Calu3 (cell line): ENCODE measurements around the gene KCTD1. TPM values are rescaled to one million over a fixed set of nuclear protein-coding genes. Genes with fewer than 3 reads are reported as not detected.

ENCODE experiments used
- BruUV-seq: library from RNA; stranded (reverse); fragments of 400-500 nt; replicated peaks from 2 replicates; lab custom pipeline; 2021; lab: Mats Ljungman, UMichigan
- CTCF ChIA-PET: fragments of 300-600 bp; sonication (Branson Sonifier 250); formaldehyde crosslinking; loops from one replicate; lab custom pipeline; 2022; ENCODE audit warnings: antibody characterized with exemption; lab: Charles Lee
- DNase-seq: peaks from one replicate; pipeline ENCODE4 v3.0.0; 2022
- H3K27ac Mint-ChIP-seq: one replicate; pipeline ENCODE4 v1.8.0; 2022; ENCODE audit warnings: mixed read lengths; ENCODE audit not compliant: unreplicated experiment
- H3K27me3 Mint-ChIP-seq: one replicate; pipeline ENCODE4 v1.8.0; 2022; ENCODE audit warnings: mixed read lengths; ENCODE audit not compliant: unreplicated experiment
- H3K36me3 Mint-ChIP-seq: one replicate; pipeline ENCODE4 v1.8.0; 2022; ENCODE audit warnings: mild to moderate bottlenecking, moderate library complexity, mixed read lengths; ENCODE audit not compliant: insufficient read depth, unreplicated experiment
- H3K4me1 Mint-ChIP-seq: one replicate; pipeline ENCODE4 v1.8.0; 2022; ENCODE audit warnings: mild to moderate bottlenecking, low read depth, mixed read lengths; ENCODE audit not compliant: unreplicated experiment
- H3K4me3 Mint-ChIP-seq: one replicate; pipeline ENCODE4 v1.8.0; 2022; ENCODE audit warnings: mild to moderate bottlenecking, low read depth, moderate library complexity, mixed read lengths; ENCODE audit not compliant: unreplicated experiment
- H3K9me3 Mint-ChIP-seq: one replicate; pipeline ENCODE4 v1.8.0; 2022; ENCODE audit warnings: low read depth, mixed read lengths; ENCODE audit not compliant: unreplicated experiment
- CTCF ChIP-seq: fragments of 200-600 bp; IDR thresholded peaks from one replicate; pipeline ENCODE4 v1.8.0; 2022; ENCODE audit warnings: antibody characterized with exemption; ENCODE audit not compliant: unreplicated experiment
- intact Hi-C: fragments of 100-400 bp; cut with micrococcal nuclease; formaldehyde crosslinking; loops from one replicate; pipeline ENCODE4 v1.10.0; 2022; ENCODE audit not compliant: unreplicated experiment
- total RNA-seq: library from RNA; stranded (reverse); gene quantifications from 2 replicates; pipeline ENCODE4 v1.2.3, GENCODE V29; 2022

Gene KCTD1
- total RNA-seq, 1 experiment from 2014 or later = 54.1 TPM

- CTCF ChIA-PET = interaction anchor here (0.6 to 1.1 kb wide), 3 partner anchors 20 to 65 kb away, joined by 3 read pairs; no protein-coding TSS in a partner anchor
- Mint-ChIP-seq H3K4me3 (peak overlapping the region; percentile 1), H3K36me3 (peaks cover 9% of the 10 kb centered on the region), H3K9me3 (peaks cover 6% of the 10 kb centered on the region), H3K4me1 (peaks cover 22% of the 10 kb centered on the region), H3K27me3 (no peaks in the 10 kb centered on the region), H3K27ac (no peak overlapping the region)
- DNase-seq = peak; percentile 23
- no peak for TF ChIP-seq CTCF
- intact Hi-C loops = no loop called here
- BruUV-seq = no TSS peak
Measured at GRCh38 chr18:26448714-26449159, 99.6 kb downstream of the KCTD1 start.

GRCh38 chr18:26443853-26444252 lies 104.5 kb downstream of the KCTD1 start:
- no peak for TF ChIP-seq CTCF
- no peak overlapping the region for H3K27ac Mint-ChIP-seq
- no TSS peak for BruUV-seq
- peaks cover 6% of the 10 kb centered on the region for H3K9me3 Mint-ChIP-seq
- CTCF ChIA-PET = interaction anchor here (0.6 kb wide), 1 partner anchor 318 kb away, joined by 4 read pairs; no protein-coding TSS in a partner anchor
- peaks cover 9% of the 10 kb centered on the region for H3K36me3 Mint-ChIP-seq
- DNase-seq = no peak
- peaks cover 9% of the 10 kb centered on the region for H3K4me1 Mint-ChIP-seq
- intact Hi-C loops = no loop called here
- H3K27me3 Mint-ChIP-seq = no peaks in the 10 kb centered on the region
- no peak overlapping the region for H3K4me3 Mint-ChIP-seq

GRCh38 chr18:26442126-26442525 lies 106.2 kb downstream of the KCTD1 start:
- TF ChIP-seq CTCF = no peak
- no TSS peak for BruUV-seq
- no peak overlapping the region for H3K27ac Mint-ChIP-seq
- intact Hi-C loops = no loop called here
- CTCF ChIA-PET = no interaction called here
- no peak for DNase-seq
- H3K4me1 Mint-ChIP-seq = peaks cover 2% of the 10 kb centered on the region
- peaks cover 5% of the 10 kb centered on the region for H3K36me3 Mint-ChIP-seq
- no peaks in the 10 kb centered on the region for H3K27me3 Mint-ChIP-seq
- peaks cover 6% of the 10 kb centered on the region for H3K9me3 Mint-ChIP-seq
- no peak overlapping the region for H3K4me3 Mint-ChIP-seq

- Mint-ChIP-seq H3K9me3 (peaks cover 4% of the 10 kb centered on the region), H3K36me3 (peaks cover 6% of the 10 kb centered on the region), H3K27ac (no peak overlapping the region), H3K4me3 (no peak overlapping the region), H3K4me1 (peaks cover 17% of the 10 kb centered on the region), H3K27me3 (no peaks in the 10 kb centered on the region)
- intact Hi-C loops = no loop called here
- no TSS peak for BruUV-seq
- CTCF ChIA-PET = interaction anchor here (1.6 kb wide), 1 partner anchor 40 kb away, joined by 5 read pairs; no protein-coding TSS in a partner anchor
- no peak for TF ChIP-seq CTCF
- no peak for DNase-seq
Measured at GRCh38 chr18:26440644-26441043, 107.7 kb downstream of the KCTD1 start.
